Epithelial cell of proximal tubule (primary cell): ENCODE measurements around the gene KLK5. TPM values are rescaled to one million over a fixed set of nuclear protein-coding genes. Genes with fewer than 3 reads are reported as not detected.

Experiments
- DNase-seq: peaks from one replicate; pipeline ENCODE4 v3.0.0-alpha.2; 2011; ENCODE audit warnings: low read depth
- H3K4me3 ChIP-seq: 2 replicates; pipeline ENCODE4 v1.5.1; 2011; ENCODE audit warnings: low read depth, mild to moderate bottlenecking, low read length
- total RNA-seq: library from RNA; depleted of rRNA; stranded (reverse); fragments of >200 nt; gene quantifications from 2 replicates; pipeline ENCODE4 v1.2.3, GENCODE V29; 2015
- TF ChIP-seq, protein P1 (sequence below): conservative IDR thresholded peaks from 2 replicates; pipeline ENCODE4 v1.5.1; 2012; ENCODE audit warnings: low read depth, mild to moderate bottlenecking, low read length

KLK5 gene
- total RNA-seq, 1 donor from 2014 or later = 8.1 TPM

DNA sequence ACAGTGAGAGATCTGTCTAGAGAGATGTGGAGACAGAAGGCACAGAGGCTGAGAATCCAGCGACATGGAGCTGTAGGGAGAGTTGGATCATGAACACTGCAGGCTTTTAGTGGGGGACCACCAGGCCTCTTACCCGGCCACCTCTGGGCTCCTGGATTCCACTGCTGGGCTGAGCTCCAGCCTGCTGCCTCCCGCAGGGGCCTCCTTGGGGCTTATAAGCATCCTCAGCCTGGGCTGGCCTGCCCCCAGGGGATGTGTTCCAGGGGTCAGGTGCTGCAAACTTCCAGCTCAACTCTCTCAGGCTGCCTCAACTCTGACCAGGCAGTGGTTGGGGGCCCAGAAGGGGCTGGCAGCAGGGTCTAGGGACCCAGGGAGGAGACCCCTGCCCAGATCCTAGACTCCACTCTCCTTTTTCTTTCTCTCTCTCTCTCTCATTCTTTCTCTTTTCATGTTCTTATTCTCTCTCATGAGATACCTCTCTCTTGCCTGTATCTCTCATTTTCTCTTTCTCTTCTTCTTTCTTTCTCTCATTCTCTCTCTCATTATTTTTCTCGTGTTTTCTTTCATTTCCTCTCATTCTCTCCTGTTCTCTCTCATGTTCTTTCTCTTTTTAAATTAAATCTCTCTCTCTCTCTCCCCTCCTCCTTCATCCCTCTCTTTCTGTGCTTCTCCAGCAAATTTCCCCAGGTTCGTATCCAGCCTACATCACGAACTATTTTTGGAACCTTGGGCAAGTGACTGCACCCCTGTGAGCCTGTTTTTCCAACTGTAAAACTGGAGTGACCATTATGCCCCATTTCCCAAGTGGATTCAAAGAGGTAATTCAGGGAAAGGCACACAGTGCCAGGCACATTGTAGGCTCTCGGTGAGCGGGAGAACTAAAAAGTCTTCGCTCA, 41.4 kb downstream of the KLK5 start, which contains the start of gene KLK4:
KLK4 (minus strand) TSS at position 190 of the 896 bp plus-strand sequence. CDS start 657 bp downstream, outside the sequence.
- TF ChIP-seq, protein P1, sequence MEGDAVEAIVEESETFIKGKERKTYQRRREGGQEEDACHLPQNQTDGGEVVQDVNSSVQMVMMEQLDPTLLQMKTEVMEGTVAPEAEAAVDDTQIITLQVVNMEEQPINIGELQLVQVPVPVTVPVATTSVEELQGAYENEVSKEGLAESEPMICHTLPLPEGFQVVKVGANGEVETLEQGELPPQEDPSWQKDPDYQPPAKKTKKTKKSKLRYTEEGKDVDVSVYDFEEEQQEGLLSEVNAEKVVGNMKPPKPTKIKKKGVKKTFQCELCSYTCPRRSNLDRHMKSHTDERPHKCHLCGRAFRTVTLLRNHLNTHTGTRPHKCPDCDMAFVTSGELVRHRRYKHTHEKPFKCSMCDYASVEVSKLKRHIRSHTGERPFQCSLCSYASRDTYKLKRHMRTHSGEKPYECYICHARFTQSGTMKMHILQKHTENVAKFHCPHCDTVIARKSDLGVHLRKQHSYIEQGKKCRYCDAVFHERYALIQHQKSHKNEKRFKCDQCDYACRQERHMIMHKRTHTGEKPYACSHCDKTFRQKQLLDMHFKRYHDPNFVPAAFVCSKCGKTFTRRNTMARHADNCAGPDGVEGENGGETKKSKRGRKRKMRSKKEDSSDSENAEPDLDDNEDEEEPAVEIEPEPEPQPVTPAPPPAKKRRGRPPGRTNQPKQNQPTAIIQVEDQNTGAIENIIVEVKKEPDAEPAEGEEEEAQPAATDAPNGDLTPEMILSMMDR = no peak
- H3K4me3 ChIP-seq = no peak within 1 kb of the TSS
- DNase-seq = no peak

DNA sequence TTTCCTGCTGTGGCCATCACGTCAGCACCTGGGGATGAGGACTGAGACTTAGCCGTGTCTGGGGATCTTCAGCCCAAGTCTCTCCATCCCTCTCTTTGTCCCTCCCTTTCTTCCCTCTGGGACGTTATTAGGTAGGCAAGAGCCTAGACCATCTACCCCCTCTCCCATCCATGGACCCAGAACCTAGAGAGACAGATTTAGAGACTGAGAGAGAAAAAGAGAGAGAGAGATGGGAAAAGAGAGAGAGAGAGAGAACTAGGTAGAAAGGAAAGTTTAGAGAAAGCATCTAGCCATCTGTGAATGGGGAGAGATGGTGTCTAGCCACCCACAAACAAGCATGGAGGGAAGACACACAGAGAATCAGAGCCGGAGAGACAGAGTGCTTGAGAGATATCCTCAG, 42.1 kb downstream of the KLK5 start:
- no peak overlapping the region for H3K4me3 ChIP-seq
- DNase-seq = no peak
- TF ChIP-seq, protein P1 = no peak

DNA sequence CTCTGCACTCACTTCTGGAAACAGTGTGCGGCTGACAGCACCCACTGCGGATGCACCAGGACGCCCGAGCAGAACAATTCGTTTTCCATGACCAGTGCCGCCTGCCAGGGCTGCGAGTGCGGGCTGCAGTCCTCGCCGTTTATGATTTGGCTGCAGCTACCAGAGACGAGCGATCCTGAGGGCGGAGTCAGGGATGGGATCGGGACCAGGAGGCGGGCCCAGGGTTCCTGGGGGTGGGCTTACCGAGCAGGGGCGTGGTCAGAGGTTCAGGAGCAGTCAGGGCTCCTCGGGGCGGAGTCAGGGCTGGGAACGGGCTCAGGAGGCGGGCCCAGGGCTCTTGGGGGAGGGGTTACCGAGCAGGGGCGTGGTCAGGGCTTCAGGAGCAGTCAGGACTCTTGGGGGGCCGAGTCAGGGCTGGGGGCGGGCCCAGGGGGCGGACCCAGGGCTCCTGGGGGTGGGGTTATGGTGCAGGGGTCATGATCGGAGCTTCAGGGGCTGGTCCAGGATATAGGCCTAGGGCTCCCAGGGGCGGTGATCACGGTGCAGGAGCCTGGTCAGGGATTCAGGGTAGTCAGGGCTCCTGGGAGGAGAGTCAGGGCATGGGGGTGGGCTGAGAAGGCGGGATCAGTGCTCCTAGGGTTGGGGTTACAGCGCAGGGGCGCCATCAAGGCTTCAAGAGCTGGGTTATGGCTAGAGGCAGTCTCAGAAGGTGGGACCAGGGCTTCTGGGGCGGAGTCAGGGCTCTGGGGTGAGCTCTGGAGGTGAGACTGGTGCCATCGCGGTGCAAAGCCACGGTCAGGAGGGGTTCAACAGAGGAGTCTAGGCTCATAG, 43.4 kb downstream of the KLK5 start:
- TF ChIP-seq, protein P1 = no peak
- DNase-seq = no peak
- no peak overlapping the region for H3K4me3 ChIP-seq

DNA sequence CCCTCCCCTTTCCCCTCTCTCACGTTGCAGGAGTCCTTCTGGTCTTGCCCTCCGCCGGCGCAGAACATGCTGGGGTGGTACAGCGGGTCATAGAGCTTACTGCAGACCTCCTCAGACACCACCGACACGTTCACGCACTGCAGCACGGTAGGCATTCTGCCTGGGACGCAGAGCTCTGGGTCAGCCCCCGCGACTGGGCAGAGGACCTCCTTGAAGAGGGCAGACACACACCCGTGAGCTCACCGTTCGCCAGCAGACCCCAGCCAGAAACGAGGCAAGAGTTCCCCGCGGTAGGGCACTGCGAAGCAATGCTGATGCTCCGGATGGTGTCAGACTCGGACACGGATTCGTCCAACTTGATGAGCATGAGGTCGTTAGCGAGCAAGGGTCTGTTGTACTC, 44.5 kb downstream of the KLK5 start:
- TF ChIP-seq, protein P1 = no peak
- H3K4me3 ChIP-seq = no peak overlapping the region
- DNase-seq = no peak

DNA sequence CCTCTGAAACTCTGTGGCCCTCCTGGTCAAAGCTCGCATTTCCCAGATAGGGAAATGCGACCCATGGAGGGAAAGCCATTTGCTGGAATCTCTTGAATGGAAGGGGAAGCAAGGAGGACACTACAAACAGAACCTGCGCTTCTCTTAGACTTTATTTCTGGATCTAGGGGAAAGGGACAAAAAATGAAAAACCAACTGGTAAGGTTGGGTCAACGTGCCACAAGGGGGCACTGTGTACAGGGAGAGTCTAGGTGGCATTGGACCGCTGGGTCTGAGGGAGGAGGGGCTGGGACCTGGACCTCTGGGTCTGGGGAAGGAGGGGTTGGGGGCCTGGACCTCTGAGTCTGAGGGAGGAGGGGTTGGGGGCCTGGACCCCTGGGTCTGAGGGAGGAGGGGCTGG, 46.6 kb downstream of the KLK5 start:
- no peak for DNase-seq
- no peak overlapping the region for H3K4me3 ChIP-seq
- TF ChIP-seq, protein P1 = peak; percentile 63

DNA sequence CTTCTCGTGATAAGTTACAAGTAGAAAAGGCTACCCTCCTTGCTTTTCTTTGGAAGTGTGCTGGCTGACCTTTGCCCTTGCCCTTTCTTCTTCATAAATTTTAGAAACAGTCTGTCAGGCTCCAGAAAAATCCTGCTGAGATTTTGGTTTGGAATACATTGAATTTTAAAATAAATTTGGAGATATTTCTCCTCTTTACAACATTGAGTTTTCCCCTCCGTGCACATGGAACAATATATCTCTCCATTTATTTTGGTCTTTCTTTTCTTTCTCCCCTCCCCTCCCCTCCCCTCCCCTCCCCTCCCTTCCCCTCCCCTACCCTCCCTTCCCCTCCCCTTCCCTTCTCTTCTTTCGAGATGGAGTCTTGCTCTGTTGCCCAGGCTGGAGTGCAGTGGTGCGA, 50.2 kb downstream of the KLK5 start:
- TF ChIP-seq, protein P1 = no peak
- no peak overlapping the region for H3K4me3 ChIP-seq
- DNase-seq = no peak
